Thyroid gland (tissue), 4 donors: ENCODE results near the gene SEMA6A. TPM values are rescaled to one million over a fixed set of nuclear protein-coding genes. Genes with fewer than 3 reads are reported as not detected.

Source experiments
- DNase-seq, 2 donors: peaks; one replicate each; pipeline ENCODE4 v3.0.0-alpha.2; 2019
- H3K27ac ChIP-seq, 3 donors: fragments of 200-600 bp; sonication (generic); 1 replicate in 2 of 3; 2 replicates in 1 of 3; pipeline ENCODE4 v1.5.1; 2016 to 2019; ENCODE audit warnings: mild to moderate bottlenecking in 1 of 3, moderate library complexity in 1 of 3
- H3K27me3 ChIP-seq: fragments of 200-600 bp; sonication (generic); one replicate; pipeline ENCODE4 v1.5.1; 2019
- H3K36me3 ChIP-seq, 2 donors: fragments of 200-600 bp; sonication (generic); one replicate each; pipeline ENCODE4 v1.5.1; 2016 to 2019
- H3K4me1 ChIP-seq, 2 donors: fragments of 200-600 bp; sonication (generic); one replicate each; pipeline ENCODE4 v1.5.1; 2017 to 2019
- H3K4me3 ChIP-seq, 3 donors: fragments of 200-600 bp; sonication (generic); replicated peaks in 1 of 3; 1 replicate in 2 of 3; 2 replicates in 1 of 3; pipeline ENCODE4 v1.5.1; 2016; ENCODE audit warnings: mild to moderate bottlenecking in 1 of 3
- H3K9me3 ChIP-seq: fragments of 200-600 bp; sonication (generic); one replicate; pipeline ENCODE4 v1.5.1; 2017
- POLR2A ChIP-seq, 2 donors: fragments of 450-650 bp; IDR thresholded peaks; one replicate each; pipeline ENCODE4 v1.6.1; 2017; ENCODE audit warnings: antibody characterized with exemption in 2 of 2, mild to moderate bottlenecking in 2 of 2, moderate library complexity in 1 of 2
- WGBS, 2 donors: methylation state at CpG; one replicate each; pipeline ENCODE4 v1.1.5; 2017; 5-methylcytosine and 5-hydroxymethylcytosine counted together
- intact Hi-C: fragments of 100-400 bp; cut with DNase I; formaldehyde crosslinking; loops from one replicate; pipeline ENCODE4 v1.15.1; 2023
- total RNA-seq, 4 donors: library from RNA; depleted of rRNA; stranded (reverse); fragments of >200 nt; gene quantifications; one replicate each; pipeline ENCODE4 v1.2.3, GENCODE V29; 2016
- TF ChIP-seq, protein P1 (sequence below), 6 experiments: fragments of 200-600 bp in 3 of 6; fragments of 450-650 bp in 3 of 6; sonication (generic) in 3 of 6; IDR thresholded peaks; one replicate each; pipeline ENCODE4 v1.5.1; 2016 to 2019; ENCODE audit warnings: antibody characterized with exemption in 6 of 6, mild to moderate bottlenecking in 2 of 6, inconsistent platforms in 1 of 6, moderate library complexity in 1 of 6

The SEMA6A gene
- total RNA-seq, 4 donors from 2014 or later: 27.6 to 37.9 (median 30.4) TPM

DNA sequence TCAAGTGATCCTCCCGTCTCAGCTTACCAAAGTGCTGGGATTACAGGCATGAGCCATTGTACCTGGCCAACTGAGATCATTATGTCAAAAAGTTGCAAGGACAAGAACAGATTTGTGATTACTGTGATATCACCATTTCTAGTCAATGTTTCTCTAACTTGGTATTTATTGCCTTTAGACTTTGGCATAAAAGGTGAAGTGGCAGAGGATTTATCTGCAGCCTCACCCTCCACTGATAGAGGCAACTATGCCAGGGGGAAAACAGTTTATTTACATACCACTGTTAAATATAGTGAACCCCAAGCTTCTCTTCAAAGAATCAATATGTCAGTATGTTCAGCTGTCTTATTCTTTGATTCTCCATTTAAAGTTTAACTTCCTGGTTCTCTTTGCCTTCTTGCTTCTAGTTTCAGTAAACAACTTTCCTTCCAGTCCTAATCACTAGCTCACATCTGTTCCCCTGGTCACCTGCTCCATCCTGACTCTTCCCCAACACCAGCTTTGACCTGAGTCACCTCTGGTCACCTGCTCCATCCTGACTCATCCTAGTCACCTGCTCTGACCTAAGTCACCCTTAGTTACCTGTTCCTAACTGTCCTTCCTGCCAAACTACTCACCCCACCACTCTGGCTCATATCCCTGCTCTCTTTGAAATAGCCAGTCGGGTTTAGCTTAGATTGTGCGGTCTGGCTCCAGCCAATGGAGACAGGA is 29.9 kb downstream of the SEMA6A start:
- Histone ChIP-seq H3K27ac (no peak overlapping the region), H3K4me1 (no peaks in the 10 kb centered on the region), H3K27me3 (no peaks in the 10 kb centered on the region), H3K36me3 (no peaks in the 10 kb centered on the region), H3K9me3 (no peaks in the 10 kb centered on the region), H3K4me3 (no peak overlapping the region)
- intact Hi-C loops: no loop called here
- WGBS, 2 donors: 95 to 100% methylated on average over 3 of the region's 3 CpGs
- DNase-seq: no peak
- TF ChIP-seq, protein P1, sequence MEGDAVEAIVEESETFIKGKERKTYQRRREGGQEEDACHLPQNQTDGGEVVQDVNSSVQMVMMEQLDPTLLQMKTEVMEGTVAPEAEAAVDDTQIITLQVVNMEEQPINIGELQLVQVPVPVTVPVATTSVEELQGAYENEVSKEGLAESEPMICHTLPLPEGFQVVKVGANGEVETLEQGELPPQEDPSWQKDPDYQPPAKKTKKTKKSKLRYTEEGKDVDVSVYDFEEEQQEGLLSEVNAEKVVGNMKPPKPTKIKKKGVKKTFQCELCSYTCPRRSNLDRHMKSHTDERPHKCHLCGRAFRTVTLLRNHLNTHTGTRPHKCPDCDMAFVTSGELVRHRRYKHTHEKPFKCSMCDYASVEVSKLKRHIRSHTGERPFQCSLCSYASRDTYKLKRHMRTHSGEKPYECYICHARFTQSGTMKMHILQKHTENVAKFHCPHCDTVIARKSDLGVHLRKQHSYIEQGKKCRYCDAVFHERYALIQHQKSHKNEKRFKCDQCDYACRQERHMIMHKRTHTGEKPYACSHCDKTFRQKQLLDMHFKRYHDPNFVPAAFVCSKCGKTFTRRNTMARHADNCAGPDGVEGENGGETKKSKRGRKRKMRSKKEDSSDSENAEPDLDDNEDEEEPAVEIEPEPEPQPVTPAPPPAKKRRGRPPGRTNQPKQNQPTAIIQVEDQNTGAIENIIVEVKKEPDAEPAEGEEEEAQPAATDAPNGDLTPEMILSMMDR (IDR thresholded peaks at IDR 0.05): no peak
- TF ChIP-seq POLR2A (IDR thresholded peaks at IDR 0.05): no peak

DNA sequence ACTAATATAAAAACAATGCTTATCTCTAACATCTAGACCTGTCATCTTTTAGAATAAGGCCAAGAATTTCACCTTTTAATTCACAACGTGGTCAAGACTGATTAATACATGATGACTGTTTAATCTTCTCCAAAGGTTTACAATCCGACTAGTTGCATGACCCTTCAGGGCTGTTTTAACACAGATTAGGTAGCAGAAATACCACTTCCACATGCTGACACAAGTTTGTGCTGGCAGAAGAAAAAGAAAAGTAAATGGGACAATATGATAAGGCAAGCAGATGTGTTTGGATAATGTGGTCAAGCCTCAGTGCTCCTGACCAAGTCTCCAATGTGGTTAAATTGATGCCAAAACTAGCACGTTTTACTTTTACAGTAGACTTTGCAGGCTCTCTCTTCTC is 31.1 kb downstream of the SEMA6A start:
- intact Hi-C loops: no loop called here
- Histone ChIP-seq H3K36me3 (no peaks in the 10 kb centered on the region), H3K27ac (no peak overlapping the region), H3K27me3 (no peaks in the 10 kb centered on the region), H3K9me3 (no peaks in the 10 kb centered on the region), H3K4me3 (no peak overlapping the region), H3K4me1 (no peaks in the 10 kb centered on the region)
- DNase-seq: no peak
- no peak for TF ChIP-seq POLR2A (IDR thresholded peaks at IDR 0.05)
- TF ChIP-seq, protein P1 (IDR thresholded peaks at IDR 0.05): no peak
- WGBS, 2 donors: 18% methylated on average over 3 of the region's 3 CpGs

DNA sequence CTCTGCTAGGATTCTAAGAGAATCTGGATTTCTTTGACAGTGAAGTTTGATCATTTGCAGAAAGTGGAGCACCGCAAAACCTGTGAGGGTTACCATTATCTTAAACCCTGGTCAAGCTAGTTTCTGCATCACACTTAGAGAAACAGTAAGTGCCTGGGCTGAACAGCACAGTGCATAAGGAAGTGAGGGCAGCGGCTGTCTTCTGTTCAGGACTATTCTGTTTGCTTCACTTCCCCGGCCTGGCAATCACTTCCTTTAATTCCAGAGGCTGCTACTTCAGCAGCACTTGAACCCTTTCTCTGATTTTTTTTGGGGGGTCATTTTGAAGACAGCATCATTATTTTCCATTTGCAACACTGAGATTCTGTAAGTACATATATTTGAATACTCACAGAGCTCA is 32.0 kb downstream of the SEMA6A start:
- Histone ChIP-seq H3K27me3 (no peaks in the 10 kb centered on the region), H3K4me3 (no peak overlapping the region), H3K27ac (no peak overlapping the region), H3K4me1 (no peaks in the 10 kb centered on the region), H3K9me3 (no peaks in the 10 kb centered on the region), H3K36me3 (no peaks in the 10 kb centered on the region)
- intact Hi-C loops: no loop called here
- TF ChIP-seq, protein P1 (IDR thresholded peaks at IDR 0.05): no peak
- TF ChIP-seq POLR2A (IDR thresholded peaks at IDR 0.05): no peak
- 83 to 84% methylated on average over 3 of the region's 3 CpGs for whole genome bisulfite sequencing, 2 donors
- no peak for DNase-seq

DNA sequence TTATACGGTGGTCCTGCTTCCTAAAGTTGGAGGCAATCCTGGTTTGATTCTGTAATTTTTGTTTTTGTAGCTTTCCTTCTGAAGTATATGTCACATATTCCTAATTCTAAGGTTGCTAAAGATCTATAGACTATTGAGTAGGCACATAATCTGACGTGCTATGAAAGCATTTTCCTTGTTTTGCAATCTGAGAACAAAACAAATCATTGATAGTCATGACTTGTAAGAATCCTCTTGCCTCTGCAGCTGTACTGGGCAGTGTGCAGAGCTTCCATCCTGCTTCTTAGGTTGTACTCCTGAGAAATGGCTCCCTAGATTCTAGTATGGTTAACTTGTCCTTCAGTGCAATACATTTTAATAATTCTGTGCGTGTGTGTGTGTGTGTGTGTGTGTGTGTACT is 35.4 kb downstream of the SEMA6A start:
- H3K27ac ChIP-seq: no peak overlapping the region
- H3K4me3 ChIP-seq: no peak overlapping the region
- no peaks in the 10 kb centered on the region for H3K27me3 ChIP-seq
- DNase-seq: no peak
- no peaks in the 10 kb centered on the region for H3K9me3 ChIP-seq
- intact Hi-C loops: no loop called here
- 82 to 96% methylated on average over 3 of the region's 3 CpGs for WGBS, 2 donors
- no peaks in the 10 kb centered on the region for H3K4me1 ChIP-seq
- TF ChIP-seq, protein P1 (IDR thresholded peaks at IDR 0.05): no peak
- no peak for TF ChIP-seq POLR2A (IDR thresholded peaks at IDR 0.05)
- no peaks in the 10 kb centered on the region for H3K36me3 ChIP-seq

DNA sequence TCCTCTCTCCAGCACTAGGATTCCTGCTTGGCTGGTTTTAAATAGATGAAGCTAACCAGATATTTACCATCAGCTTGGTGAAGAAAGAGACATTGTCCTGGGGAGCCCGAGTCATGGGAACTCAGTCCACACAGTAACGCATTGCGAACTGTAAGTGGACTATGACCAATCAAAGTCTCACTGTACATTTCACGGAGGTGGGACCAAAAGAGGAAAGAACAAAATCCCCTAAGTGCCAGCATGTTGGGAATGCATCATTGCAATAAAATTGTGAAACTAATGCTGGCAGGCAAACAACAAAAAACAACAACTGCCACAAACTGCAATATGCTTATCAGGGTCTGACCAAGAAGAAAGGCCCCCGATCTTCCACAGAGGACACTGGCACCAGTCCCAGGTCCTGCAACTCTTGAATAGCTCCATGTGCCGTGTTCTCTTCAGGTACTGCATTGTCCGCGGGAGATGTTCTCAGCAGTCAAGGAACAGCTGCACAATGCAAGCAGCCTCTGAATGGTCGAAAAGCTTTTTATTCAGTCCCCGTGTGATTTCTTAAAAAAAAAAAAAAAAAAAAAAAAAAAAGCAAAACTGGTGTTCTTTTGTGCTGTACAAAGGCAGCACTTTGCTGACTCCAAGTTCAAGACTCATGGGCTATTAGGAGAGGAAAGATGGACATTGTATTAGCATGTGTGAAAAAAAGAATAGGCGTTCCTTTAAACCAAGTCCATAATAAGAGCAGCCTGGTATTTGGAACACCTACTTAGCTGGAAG is 38.1 kb downstream of the SEMA6A start:
- peaks cover 0 to 6% of the 10 kb centered on the region in 2 donors for H3K4me1 ChIP-seq
- WGBS, 2 donors: 71 to 72% methylated on average over 11 of the region's 11 CpGs
- TF ChIP-seq, protein P1 (IDR thresholded peaks at IDR 0.05): no peak
- no peak for TF ChIP-seq POLR2A (IDR thresholded peaks at IDR 0.05)
- DNase-seq: no peak
- intact Hi-C loops: no loop called here
- no peaks in the 10 kb centered on the region for H3K9me3 ChIP-seq
- H3K27ac ChIP-seq: no peak overlapping the region
- no peaks in the 10 kb centered on the region for H3K36me3 ChIP-seq
- no peaks in the 10 kb centered on the region for H3K27me3 ChIP-seq
- H3K4me3 ChIP-seq: no peak overlapping the region
